CD4-positive, alpha-beta T cell treated with Interleukin-21 for 1 hour (primary cell): Measurements from ENCODE around the gene TRRAP.

ENCODE experiments used
- DNase-seq: peaks from one replicate; pipeline ENCODE4 v3.0.0-alpha.2; 2020

Gene TRRAP

DNA sequence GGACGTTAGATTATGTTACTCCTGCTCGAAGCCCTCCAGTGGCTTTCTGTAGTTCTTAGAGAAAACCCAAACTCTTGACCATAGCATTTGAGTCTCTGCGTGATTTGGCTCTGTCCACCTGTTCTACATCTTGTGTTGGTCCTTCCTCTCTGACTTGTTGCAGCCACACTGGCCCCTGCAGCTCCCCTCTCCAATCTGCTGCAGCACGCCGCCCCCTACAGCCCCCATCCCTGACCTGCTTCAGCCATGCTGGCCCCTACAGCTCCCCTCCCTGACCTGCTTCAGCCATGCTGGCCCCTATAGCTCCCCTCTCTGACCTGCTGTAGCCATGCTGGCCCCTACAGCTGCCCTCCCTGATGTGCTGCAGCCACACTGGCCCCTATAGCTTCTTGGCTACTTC is 29.2 kb downstream of the TRRAP start:
- DNase-seq = no peak

DNA sequence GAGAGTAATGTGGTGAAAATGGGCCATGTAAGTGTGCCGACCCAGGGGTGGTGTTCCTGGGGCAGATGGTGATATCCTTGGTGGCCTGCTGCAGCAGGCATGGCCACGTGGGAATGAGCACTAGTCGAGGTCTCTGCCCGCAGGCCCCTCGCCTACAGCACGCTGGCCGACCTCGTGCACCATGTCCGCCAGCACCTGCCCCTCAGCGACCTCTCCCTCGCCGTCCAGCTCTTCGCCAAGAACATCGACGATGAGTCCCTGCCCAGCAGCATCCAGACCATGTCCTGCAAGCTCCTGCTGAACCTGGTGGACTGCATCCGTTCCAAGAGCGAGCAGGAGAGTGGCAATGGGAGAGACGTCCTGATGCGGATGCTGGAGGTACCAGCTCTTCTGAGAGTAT is 30.3 kb downstream of the TRRAP start:
- DNase-seq = no peak

DNA sequence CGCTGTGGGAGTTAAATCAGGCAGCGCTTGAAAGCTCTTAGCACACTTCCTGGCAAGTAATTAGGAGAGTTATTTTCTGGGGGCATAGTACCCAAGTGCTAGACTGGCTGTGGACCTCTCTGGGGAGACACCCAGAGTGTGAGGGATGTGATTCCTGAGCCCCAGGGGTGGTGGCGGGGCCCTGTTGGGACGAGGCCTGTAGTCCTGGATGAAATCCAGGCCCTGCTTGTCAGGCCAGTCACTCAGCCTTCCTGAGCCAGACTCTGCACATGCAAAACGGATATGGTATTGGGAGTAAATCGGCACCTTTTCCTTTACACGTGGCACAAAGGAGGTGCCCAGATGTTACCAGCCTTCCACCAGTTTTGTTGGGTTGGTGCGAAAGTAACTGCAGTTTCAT is 31.2 kb downstream of the TRRAP start:
- no peak for DNase-seq

DNA sequence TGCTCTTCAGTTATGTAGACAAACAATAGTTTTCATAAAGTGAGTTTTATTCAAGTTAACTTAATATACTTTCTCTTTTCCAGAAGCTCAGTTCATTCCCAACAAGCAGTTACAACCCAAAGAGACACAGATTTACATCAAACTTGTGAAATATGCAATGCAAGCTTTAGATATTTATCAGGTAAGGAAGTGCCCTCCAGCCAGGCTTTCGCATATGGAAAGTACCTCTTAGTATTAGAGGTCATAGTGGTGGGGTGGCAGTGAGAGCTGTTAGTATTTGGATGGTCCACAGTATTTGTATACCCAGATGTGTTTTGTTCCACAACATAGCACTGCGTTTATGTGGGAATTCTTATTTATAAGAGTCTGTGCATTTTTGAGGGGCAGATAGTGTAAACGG is 32.1 kb downstream of the TRRAP start:
- no peak for DNase-seq

DNA sequence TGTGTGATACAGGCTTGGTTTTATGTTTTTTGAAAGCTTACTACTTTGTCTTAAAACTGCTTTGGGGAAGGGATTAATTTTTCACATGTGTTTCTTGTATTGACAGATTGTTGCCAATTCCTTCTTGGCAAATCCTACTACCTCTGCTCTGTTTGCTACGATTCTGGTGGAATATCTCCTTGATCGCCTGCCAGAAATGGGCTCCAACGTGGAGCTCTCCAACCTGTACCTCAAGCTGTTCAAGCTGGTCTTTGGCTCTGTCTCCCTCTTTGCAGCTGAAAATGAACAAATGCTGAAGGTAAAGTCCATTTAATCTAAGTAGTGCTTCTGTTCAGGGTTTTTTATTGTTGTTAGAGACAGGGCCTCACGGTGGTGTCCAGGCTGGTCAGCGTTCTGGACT is 33.6 kb downstream of the TRRAP start:
- DNase-seq = no peak

DNA sequence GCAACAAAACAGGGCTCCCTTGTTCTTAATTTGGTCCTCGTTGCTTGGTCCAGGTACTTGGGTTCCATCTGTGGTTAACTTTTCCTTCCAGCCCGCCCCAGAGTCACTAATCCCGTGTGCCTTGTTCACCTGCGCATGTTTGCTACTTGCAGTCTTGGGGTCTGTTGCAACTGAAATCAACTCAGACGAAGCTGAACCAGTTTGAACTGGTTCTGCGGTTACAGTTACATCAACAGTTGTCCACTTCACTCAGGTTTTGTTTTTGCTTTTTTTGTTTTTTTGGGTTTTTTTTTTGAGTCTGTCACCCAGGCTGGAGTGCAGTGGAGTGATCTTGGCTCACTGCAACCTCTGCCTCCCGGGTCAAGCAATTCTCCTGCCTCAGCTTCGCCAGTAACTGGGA is 34.7 kb downstream of the TRRAP start:
- no peak for DNase-seq

DNA sequence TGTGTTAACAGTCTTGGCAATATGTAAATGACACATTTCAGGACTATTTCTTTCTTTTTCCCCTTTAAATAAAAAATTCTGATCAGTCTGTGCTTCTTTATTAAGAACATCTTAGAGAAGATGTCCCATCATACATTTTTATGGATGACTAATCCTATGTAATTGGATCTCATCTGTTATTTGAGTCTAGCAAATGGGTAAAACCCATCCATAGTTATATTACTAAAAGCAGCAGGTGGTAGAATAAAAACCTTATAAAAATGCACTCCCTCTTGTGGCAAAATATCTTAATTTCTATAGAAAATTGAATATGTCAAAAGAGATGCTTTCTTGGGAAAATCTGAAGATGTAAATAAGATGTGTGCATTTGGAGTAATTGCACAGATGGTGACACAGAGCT is 35.3 kb downstream of the TRRAP start:
- DNase-seq = no peak

DNA sequence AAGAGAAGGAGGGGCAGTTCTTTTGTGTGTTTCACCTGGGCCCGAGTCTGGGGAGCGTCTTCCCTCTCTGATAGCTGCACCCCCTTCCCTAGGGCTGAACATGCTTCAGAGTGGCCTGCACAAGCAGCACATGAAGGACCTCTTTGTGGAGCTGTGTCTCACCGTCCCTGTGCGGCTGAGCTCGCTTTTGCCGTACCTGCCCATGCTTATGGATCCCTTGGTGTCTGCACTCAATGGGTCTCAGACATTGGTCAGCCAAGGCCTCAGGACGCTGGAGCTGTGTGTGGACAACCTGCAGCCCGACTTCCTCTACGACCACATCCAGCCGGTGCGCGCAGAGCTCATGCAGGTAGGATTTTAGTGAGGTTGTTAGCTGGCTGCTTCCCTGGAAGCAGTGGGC is 39.0 kb downstream of the TRRAP start:
- DNase-seq = no peak

DNA sequence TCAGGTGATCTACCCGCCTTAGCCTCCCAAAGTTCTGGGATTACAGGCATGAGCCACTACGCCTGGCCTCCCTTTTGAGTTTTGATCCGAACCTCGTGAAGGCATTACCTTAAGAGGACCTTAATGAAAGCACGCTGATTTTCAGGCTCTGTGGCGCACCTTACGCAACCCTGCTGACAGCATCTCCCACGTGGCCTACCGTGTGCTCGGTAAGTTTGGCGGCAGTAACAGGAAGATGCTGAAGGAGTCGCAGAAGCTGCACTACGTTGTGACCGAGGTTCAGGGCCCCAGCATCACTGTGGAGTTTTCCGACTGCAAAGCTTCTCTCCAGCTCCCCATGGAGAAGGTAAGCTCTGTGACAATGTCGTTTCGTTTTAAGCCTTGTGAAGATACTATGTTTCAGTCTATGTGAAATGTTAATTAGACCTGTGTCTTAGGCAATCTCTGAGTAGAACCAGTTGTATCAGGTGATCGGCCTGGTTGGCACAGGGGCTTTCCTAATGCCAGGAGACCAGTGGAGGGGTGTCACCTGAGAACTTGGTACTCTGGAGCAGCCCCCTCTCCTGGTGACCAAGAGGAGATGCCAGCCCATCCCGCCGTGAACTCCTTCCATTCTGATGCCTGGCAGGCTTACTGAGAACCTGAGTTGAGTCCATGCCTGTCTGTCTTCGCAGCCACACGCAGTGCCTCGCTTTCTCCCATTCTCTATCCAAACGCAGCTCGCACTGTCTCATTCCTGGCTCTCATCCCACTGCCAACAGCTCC is 43.5 kb downstream of the TRRAP start:
- DNase-seq = no peak

DNA sequence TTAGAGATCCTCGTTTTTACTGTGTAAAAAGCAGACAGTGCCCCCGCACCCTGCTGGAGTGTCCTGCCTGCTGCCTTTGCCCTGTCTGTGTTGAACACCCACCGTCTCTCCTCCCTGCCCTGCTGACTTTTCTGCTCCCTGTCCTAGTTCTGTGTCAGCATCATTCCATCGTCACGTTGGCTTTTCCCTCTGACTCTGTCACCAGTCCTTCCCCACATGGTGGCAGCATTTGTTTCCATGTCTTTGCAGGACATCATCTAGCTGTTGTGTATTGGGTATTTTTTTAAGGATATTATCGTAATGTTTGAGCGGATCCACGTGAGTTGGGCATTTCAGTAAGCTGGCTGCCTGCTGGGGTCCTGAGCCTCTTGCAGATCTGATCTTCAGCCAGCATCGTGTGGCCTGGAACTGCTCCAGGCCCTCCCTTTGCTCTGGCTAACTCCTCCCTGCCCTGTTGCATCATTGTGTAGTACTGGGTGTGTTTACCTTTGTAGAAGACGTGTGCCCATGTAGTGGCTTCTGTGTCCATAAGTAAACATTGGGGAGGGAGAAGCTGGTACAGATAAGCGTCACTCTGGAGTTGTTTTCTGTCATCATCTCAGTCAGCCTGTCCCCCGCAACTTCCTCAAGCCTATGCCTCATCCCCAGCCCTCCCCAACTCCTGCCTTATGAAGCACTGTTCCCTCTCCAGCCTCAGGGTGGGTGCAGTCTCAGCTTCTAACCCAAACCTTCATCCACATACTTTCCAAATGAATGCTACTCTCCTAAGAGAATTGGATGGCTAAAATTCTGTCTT is 44.3 kb downstream of the TRRAP start:
- DNase-seq = no peak

DNA sequence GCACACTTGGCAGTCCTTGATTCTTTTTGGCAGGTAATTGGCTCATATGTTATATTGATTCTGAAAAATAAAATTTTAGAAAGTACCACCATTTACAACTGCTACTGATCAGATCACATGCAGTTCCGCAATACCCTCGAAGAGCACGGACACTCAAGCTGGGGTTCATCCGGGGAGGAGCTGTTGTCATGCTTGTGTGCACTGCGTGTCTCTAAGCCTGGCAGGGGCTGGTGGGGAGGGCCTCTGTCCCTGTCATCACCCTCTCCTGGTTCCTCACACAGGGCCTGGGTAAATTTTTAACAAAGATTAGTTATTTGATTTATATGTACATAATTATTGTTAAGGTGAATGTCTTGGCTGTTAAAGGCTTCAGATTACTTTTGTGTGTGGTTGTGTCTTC is 45.2 kb downstream of the TRRAP start:
- DNase-seq = no peak

DNA sequence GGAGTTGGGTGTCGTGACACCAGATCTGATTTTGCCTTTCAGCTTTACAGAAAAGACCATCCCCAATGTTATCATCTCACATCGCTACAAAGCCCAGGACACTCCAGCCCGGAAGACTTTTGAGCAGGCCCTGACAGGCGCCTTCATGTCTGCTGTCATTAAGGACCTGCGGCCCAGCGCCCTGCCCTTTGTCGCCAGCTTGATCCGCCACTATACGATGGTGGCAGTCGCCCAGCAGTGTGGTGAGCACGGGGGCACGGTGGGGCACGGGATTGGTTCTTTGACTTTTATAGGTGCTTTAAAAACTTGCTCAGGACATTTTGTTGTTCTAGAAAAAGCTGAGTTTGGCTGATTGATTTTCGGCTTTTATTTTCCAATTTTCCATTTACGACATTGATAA is 48.8 kb downstream of the TRRAP start:
- DNase-seq = no peak

DNA sequence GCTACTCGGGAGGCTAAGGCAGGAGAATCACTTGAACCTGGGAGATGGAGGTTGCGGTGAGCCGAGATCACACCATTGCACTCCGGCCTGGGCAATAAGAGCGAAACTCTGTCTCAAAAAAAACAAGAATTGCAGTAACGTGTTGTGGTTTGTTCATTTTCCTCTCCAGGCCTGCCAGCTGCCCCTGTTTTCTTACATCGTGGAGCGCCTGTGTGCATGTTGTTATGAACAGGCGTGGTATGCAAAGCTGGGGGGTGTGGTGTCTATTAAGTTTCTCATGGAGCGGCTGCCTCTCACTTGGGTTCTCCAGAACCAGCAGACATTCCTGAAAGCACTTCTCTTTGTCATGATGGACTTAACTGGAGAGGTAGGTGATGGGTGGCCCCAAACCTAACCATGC is 52.1 kb downstream of the TRRAP start:
- DNase-seq = peak; percentile 24

DNA sequence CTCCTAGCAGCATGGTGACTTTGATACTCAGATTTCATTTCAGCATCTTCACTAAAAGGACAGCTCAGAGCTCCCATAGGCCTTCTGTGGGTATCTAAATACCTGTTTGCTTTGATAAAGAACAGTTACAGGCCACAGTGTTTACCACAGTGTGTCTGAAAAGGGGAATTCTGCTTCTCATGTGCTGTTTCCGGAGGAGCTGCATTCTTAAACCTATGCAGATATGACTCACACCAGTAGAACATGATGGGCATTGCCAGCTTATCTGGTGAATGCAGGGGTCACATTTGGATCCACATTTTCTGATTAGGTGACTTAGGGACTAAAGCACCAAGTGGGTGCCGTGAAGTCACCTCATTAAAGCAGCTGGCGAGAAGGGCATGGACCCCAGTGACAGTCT is 52.6 kb downstream of the TRRAP start:
- DNase-seq = peak; percentile 72

DNA sequence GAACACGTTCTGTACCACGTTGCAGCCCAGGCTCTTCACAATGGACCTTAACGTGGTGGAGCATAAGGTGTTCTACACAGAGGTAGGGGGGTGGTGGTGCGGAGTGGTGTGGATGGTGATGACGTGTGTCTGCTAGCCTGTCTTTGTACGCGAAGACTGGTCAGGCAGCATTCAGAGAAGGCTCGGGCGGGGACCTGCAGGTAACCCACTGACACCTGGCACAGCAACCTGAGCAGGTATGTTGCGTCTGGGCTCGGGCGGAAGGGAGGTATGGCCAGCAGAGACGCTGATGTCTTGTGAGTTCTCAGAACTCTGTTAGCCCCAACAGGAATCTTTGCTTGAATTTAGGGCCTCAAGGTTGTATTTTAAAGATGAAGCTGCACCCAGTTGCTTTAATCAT is 55.0 kb downstream of the TRRAP start:
- DNase-seq = no peak

DNA sequence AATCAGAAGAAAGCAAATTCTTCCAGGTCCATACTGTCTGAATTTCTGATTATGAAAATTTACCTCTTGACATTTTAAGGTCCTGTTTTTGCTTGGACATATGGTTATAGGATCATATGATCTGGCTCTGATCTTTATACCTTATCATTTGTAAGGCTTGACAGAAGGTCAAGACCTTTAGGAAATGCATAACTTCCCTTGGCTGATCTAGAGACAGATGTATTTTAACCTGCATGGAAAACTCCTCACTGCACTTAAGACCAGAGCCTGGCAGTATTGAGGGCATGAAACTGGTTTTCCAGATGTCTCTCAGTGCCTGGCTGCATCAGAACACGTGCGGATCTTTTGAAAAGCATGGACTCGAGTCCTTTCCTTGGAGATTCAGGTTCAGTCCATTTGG is 55.9 kb downstream of the TRRAP start:
- DNase-seq = no peak

DNA sequence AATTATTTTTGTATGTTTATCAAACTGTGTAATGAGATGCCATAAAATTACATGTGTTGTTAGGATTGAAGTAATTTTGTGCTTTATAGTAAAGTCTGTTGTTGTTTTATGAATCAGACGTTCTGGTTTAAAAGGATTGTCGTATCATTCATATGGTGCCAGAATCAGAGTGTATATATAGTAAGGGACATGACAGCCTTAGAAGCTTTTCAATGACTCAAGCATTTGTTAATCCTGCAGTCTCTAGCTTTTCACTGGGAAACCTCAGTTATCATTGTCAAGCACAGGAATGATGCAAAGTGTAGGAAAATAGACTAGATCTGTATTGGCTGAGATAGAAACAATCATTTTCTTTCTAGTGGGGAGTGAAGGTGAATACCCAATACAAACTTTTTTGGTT is 57.5 kb downstream of the TRRAP start:
- no peak for DNase-seq

DNA sequence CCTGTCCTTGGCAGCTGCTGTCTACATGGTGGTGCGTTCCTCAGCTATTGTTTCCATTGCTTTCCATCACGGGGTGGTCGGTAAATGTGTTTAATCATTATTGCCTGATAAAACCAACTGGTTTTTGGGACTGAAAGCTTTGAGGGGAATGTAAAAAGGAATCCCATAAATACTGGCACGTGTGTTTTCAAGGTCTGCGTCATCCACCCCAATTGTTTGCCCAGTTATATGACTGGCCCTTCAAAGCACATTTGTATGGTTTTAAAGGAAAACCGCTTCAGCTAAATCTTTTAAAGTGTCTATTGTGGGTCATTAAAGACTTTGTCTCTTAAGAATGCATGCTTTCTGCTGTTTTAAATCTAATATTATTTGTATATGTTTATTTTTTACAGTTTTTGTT is 65.0 kb downstream of the TRRAP start:
- no peak for DNase-seq

DNA sequence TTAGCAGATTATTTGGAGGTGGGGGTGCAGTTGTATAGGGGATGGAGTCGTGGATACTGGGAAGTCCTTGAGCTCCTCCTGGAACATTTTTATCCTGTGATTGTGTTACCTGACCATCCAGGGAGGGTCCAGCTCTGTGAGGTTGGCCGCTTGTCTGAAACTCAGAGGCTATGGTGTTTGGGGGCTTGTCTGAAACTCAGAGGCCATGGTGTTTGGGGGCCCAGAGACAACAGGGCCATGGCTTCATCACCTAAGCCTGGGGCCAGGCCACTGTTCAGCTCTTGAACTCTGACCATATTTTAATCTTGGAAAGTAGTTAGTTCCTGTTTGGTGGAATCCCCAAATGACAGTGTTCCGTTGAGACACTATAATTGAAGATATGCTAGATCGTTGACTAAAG is 66.1 kb downstream of the TRRAP start:
- no peak for DNase-seq

DNA sequence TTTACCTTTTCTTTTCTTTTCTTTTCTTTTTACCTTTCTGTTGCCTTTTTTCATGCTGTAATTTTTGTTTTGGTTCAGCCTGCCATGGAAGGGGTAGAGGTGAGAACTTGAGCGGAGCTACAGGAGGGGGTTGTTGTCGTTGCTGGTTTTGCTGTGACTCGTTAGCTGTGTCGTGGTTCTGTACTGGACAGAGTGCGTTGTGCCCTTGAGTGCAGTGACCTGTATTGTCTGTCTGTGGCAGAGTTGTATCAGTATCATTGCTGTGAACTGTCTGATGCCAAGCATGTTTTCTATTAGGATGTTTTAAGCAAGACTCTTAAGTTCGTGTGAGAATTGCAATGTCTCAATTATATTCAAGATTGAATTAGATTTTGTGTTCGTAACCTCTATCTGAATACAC is 67.5 kb downstream of the TRRAP start:
- DNase-seq = no peak

DNA sequence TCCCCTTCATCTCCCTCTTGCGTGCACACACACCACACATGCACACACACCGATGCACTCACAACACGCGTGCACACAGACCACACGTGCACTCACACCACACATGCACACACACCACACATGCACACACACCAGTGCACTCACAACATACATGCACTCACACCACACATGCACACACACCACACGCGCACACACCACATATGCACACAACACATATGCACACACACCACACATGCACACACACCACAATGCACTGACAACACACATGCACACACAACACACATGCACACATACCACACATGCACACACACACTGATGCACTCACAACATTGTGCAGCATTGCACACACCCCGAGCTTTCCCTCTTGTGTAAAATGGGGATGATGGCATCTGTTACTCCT is 68.1 kb downstream of the TRRAP start:
- no peak for DNase-seq

DNA sequence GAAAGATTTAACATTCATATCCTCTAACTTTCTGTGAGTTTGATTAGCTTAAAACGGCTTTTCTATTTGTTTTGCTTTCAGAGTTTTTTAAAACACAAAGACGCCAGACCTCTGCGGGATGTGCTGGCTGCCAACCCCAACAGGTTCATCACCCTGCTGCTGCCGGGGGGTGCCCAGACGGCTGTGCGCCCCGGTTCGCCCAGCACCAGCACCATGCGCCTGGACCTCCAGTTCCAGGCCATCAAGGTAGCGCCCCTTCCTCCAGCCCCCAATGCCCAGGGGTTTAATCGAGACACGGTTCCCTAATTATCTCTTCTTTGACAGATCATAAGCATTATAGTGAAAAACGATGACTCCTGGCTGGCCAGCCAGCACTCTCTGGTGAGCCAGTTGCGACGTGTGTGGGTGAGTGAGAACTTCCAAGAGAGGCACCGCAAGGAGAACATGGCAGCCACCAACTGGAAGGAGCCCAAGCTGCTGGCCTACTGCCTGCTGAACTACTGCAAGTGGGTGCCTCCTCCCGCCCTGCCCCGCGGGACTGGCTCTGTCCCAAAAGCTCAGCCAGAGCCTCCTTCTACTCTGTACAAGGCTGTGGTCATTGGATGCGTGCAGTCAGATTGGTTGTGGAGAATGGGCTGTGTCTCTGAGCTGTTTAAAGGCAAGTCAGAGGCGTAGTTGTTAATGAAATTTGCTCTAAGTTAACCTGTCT is 71.2 kb downstream of the TRRAP start:
- DNase-seq = no peak

DNA sequence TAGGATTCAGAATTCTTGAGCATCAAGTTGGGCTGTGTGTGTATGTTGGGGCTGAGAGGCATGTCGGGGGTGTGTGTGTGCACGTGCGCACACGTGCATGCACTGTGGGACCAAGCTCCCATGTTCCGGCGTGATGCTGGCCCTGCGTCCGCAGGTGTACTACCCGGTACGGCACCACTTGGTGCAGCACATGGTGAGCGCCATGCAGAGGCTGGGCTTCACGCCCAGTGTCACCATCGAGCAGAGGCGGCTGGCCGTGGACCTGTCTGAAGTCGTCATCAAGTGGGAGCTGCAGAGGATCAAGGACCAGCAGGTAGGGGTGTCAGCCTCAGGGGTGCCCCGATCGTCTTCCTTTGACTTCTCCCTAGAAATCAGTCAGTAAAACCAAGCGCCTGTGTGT is 77.7 kb downstream of the TRRAP start:
- DNase-seq = no peak

DNA sequence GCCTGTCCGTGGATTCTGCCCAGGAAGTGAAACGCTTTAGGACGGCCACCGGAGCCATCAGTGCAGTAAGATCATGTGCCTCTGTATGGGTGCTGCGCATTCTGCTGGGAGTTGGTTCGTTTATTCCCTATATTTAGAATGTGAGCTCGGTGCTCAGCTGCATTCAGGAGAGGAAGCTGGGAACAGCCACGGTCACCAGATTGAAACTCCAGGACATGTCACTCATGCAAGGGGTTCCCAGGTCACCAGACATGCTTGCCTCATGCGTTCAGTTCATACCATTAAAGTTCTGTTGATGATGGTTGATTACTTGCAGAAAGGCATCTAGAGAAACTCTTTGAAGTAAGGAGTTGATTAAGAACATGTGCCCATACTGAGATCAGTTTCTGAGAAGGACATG is 78.1 kb downstream of the TRRAP start:
- DNase-seq = no peak
